GM23338 (cell line): ENCODE data around the gene PNPT1. TPM values are rescaled to one million over a fixed set of nuclear protein-coding genes. Genes with fewer than 3 reads are reported as not detected.

Source experiments
- ATAC-seq: fragments of 200-7000 bp; cut with Tn5 transposase; 3 replicates; pipeline ENCODE4 v1.9.1; 2020
- DNase-seq: peaks from one replicate; pipeline ENCODE4 v3.0.0-alpha.2; 2015; ENCODE audit warnings: low spot score
- H2AFZ ChIP-seq: fragments of 200-600 bp; sonication (generic); 2 replicates; pipeline ENCODE4 v1.8.0; 2016; ENCODE audit warnings: antibody characterized with exemption, mild to moderate bottlenecking, moderate library complexity
- H3F3A ChIP-seq: fragments of 200-600 bp; sonication (generic); replicated peaks from 2 replicates; pipeline ENCODE4 v1.8.0; 2017; ENCODE audit warnings: antibody characterized with exemption, mixed run types, low read depth
- H3K27ac ChIP-seq: fragments of 200-600 bp; sonication (generic); 2 replicates; pipeline ENCODE4 v1.6.1; 2016; ENCODE audit warnings: low read depth
- H3K27me3 ChIP-seq: fragments of 200-600 bp; sonication (generic); 2 replicates; pipeline ENCODE4 v1.8.0; 2016; ENCODE audit warnings: mild to moderate bottlenecking, mixed run types, moderate library complexity; ENCODE audit not compliant: insufficient read depth
- H3K36me3 ChIP-seq: fragments of 200-600 bp; sonication (generic); 2 replicates; pipeline ENCODE4 v1.8.0; 2016; ENCODE audit warnings: mild to moderate bottlenecking; ENCODE audit not compliant: insufficient read depth
- H3K4me1 ChIP-seq: fragments of 200-600 bp; sonication (generic); 2 replicates; pipeline ENCODE4 v1.8.0; 2016; ENCODE audit warnings: mild to moderate bottlenecking, moderate library complexity; ENCODE audit not compliant: insufficient read depth
- H3K4me2 ChIP-seq: fragments of 200-600 bp; sonication (generic); 2 replicates; pipeline ENCODE4 v1.7.1; 2017; ENCODE audit warnings: mixed run types
- H3K4me3 ChIP-seq: fragments of 200-600 bp; sonication (generic); 2 replicates; pipeline ENCODE4 v1.6.1; 2016; ENCODE audit warnings: mixed run types
- H3K79me2 ChIP-seq: fragments of 200-600 bp; sonication (generic); replicated peaks from 2 replicates; pipeline ENCODE4 v1.8.0; 2017; ENCODE audit warnings: mild to moderate bottlenecking; ENCODE audit not compliant: insufficient read depth
- H3K9me2 ChIP-seq: fragments of 200-600 bp; sonication (generic); 2 replicates; pipeline ENCODE4 v1.8.0; 2017; ENCODE audit not compliant: insufficient read depth
- H4K20me1 ChIP-seq: fragments of 200-600 bp; sonication (generic); replicated peaks from 2 replicates; pipeline ENCODE4 v1.8.0; 2017; ENCODE audit warnings: mild to moderate bottlenecking; ENCODE audit not compliant: insufficient read depth
- H3K27ac Mint-ChIP-seq: 2 replicates; pipeline ENCODE4 v1.8.0; 2020; ENCODE audit warnings: inconsistent platforms, mild to moderate bottlenecking, moderate library complexity, mixed read lengths
- H3K27me3 Mint-ChIP-seq: 3 replicates; pipeline ENCODE4 v1.8.0; 2022; ENCODE audit warnings: low read depth, mild to moderate bottlenecking, moderate library complexity, mixed read lengths, inconsistent platforms; ENCODE audit not compliant: insufficient read depth, poor library complexity
- H3K36me3 Mint-ChIP-seq: 3 replicates; pipeline ENCODE4 v1.8.0; 2021; ENCODE audit warnings: low read depth, mild to moderate bottlenecking, inconsistent platforms, moderate library complexity, mixed read lengths
- H3K4me1 Mint-ChIP-seq: 3 replicates; pipeline ENCODE4 v1.8.0; 2020; ENCODE audit warnings: mild to moderate bottlenecking, inconsistent platforms, mixed read lengths
- H3K4me3 Mint-ChIP-seq: 3 replicates; pipeline ENCODE4 v1.8.0; 2021; ENCODE audit warnings: moderate library complexity, mild to moderate bottlenecking, inconsistent platforms, mixed read lengths
- H3K9me3 Mint-ChIP-seq: 3 replicates; pipeline ENCODE4 v1.8.0; 2020; ENCODE audit warnings: moderate library complexity, mild to moderate bottlenecking, inconsistent platforms, mixed read lengths
- EZH2phosphoT487 ChIP-seq: fragments of 200-600 bp; sonication (generic); IDR thresholded peaks from one replicate; pipeline ENCODE4 v1.8.1; 2018; ENCODE audit warnings: antibody characterized with exemption; ENCODE audit not compliant: unreplicated experiment
- STAT1 ChIP-seq: IDR thresholded peaks from one replicate; pipeline ENCODE4 v1.6.1; 2016; ENCODE audit warnings: antibody characterized with exemption; ENCODE audit not compliant: unreplicated experiment
- ZNF331 ChIP-seq: fragments of 250-450 bp; sonication (Bioruptor Pico); IDR thresholded peaks from 2 replicates; pipeline ENCODE4 v1.5.0; 2020; ENCODE audit warnings: low read depth, mild to moderate bottlenecking, moderate library complexity
- polyA plus RNA-seq: library from polyadenylated mRNA; unstranded; fragments of >200 nt; fragmentation: Nextera tagmentation; extraction: Ambion mirVana; gene quantifications from 2 replicates; pipeline ENCODE4 v1.2.1, GENCODE V29; 2016
- total RNA-seq: library from RNA; depleted of rRNA; stranded (reverse); fragments of >200 nt; shearing (Covaris generic); gene quantifications from 2 replicates; pipeline ENCODE4 v1.2.3, GENCODE V29; 2014
- TF ChIP-seq, protein P1 (sequence below), 2 experiments: fragments of 200-600 bp in 1 of 2; sonication (generic) in 1 of 2; conservative IDR thresholded peaks; 2 replicates each; pipeline versions ENCODE4 v1.5.1 to v1.6.1; 2016 to 2017; ENCODE audit warnings: antibody characterized with exemption in 2 of 2, low read depth in 2 of 2, mild to moderate bottlenecking in 2 of 2, moderate library complexity in 1 of 2
- TF ChIP-seq, protein P2 (sequence below): IDR thresholded peaks from one replicate; pipeline ENCODE4 v1.6.1; 2018; ENCODE audit warnings: antibody characterized with exemption; ENCODE audit not compliant: unreplicated experiment
- TF ChIP-seq, protein P3 (sequence below): IDR thresholded peaks from 2 replicates; pipeline ENCODE4 v1.6.1; 2016; ENCODE audit warnings: antibody characterized with exemption

The PNPT1 gene
- total and polyA plus RNA-seq, 2 experiments from 2014 or later: 31.1 to 34.6 TPM

DNA sequence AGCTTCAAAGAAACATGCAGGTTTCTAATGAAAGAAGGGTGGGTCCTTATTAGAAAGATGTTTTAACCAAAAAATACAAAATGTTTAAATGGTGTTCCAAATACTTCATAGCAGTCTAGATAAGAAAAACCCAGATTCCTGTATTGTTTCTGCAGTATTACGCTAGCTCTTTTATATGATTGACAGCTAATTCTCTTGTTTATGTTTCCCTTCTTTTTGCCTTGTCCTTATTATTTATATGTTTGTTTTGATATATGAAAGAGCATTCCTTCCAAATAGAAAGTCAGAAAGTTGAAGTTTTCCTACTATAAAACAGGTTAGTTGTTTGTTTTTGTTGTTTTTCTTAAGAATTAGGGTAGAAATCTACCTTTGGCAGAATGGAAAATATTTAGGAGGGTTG lies 41.1 kb upstream of the PNPT1 start (continued):
- TF ChIP-seq ZNF331 (CRISPR knock-in tag) (no peak), EZH2phosphoT487 (no peak), STAT1 (no peak)

DNA sequence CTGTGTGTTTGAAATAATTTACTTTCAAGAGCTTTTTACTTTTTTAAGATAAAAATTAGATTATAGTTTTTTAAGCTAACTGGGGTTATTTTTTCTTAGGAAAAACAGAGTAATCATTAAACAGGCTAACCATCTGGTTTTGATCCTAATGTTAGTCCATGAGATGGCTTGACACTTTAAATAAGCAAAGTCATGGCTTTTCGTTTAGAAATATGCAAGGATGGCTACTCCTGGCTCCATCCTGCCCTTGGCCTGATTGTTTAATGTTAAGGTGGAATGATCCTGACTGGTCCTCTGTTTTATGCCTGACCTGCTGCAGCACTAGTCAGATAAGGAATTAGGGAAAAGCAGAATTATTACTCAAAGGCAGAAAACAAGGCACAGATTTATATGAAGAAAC lies 39.7 kb upstream of the PNPT1 start:
- H3K4me3 ChIP-seq: no peak overlapping the region
- Mint-ChIP-seq H3K36me3 (no peaks in the 10 kb centered on the region), H3K9me3 (no peaks in the 10 kb centered on the region; the same call in 2 of the 3 replicates), H3K4me1 (no peaks in the 10 kb centered on the region), H3K4me3 (no peak overlapping the region), H3K27me3 (peaks cover 2% of the 10 kb centered on the region), H3K27ac (no peak overlapping the region)
- H3K27ac ChIP-seq: no peak overlapping the region
- no peak overlapping the region for H3K4me2 ChIP-seq
- no peaks in the 10 kb centered on the region for H3K79me2 ChIP-seq
- ATAC-seq: no peak
- no peaks in the 10 kb centered on the region for H3F3A ChIP-seq
- no peak for DNase-seq
- no peaks in the 10 kb centered on the region for H3K36me3 ChIP-seq
- no peaks in the 10 kb centered on the region for H3K4me1 ChIP-seq
- H3K27me3 ChIP-seq: no peaks in the 10 kb centered on the region
- TF ChIP-seq, protein P1, sequence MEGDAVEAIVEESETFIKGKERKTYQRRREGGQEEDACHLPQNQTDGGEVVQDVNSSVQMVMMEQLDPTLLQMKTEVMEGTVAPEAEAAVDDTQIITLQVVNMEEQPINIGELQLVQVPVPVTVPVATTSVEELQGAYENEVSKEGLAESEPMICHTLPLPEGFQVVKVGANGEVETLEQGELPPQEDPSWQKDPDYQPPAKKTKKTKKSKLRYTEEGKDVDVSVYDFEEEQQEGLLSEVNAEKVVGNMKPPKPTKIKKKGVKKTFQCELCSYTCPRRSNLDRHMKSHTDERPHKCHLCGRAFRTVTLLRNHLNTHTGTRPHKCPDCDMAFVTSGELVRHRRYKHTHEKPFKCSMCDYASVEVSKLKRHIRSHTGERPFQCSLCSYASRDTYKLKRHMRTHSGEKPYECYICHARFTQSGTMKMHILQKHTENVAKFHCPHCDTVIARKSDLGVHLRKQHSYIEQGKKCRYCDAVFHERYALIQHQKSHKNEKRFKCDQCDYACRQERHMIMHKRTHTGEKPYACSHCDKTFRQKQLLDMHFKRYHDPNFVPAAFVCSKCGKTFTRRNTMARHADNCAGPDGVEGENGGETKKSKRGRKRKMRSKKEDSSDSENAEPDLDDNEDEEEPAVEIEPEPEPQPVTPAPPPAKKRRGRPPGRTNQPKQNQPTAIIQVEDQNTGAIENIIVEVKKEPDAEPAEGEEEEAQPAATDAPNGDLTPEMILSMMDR (conservative IDR thresholded peaks at IDR 0.05; ENCODE audit: low read depth in 2 of 2): no peak
- H4K20me1 ChIP-seq: no peaks in the 10 kb centered on the region
- no peaks in the 10 kb centered on the region for H3K9me2 ChIP-seq
- H2AFZ ChIP-seq: peak overlapping the region; percentile 3; the same call in 1 of the 2 replicates

DNA sequence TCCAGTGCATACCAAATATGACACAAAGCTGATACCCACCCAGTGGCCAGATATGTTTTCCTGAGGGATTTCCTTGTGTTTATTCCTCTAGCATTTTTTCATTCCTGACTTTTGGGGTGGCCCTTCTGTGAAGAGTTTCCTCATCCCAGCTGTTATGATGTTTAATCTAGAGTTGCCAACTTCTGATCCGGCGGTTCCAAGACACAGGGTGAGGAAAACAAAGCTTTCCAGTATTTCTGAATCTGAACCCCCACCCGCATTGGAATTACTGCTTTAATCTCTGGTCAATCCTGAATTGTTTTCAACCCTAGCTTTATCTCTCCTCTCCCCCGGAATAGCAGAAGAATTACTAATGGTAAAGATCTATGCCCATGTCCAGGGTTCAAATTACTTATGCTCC lies 39.2 kb upstream of the PNPT1 start:
- DNase-seq (no peak), ATAC-seq (no peak)
- no peak overlapping the region; the same call in 1 of the 2 replicates for H2AFZ ChIP-seq
- H3K4me1 ChIP-seq: no peaks in the 10 kb centered on the region
- H3K4me3 Mint-ChIP-seq: no peak overlapping the region
- H3K27ac Mint-ChIP-seq: no peak overlapping the region
- no peaks in the 10 kb centered on the region for H3K4me1 Mint-ChIP-seq
- no peaks in the 10 kb centered on the region for H3K79me2 ChIP-seq
- H3F3A ChIP-seq: no peaks in the 10 kb centered on the region
- no peaks in the 10 kb centered on the region for H3K27me3 ChIP-seq
- H3K4me3 ChIP-seq: no peak overlapping the region
- H4K20me1 ChIP-seq: no peaks in the 10 kb centered on the region
- no peaks in the 10 kb centered on the region for H3K36me3 ChIP-seq
- no peaks in the 10 kb centered on the region; the same call in 2 of the 3 replicates for H3K9me3 Mint-ChIP-seq
- no peak overlapping the region for H3K27ac ChIP-seq
- no peak overlapping the region for H3K4me2 ChIP-seq
- H3K9me2 ChIP-seq: no peaks in the 10 kb centered on the region
- H3K36me3 Mint-ChIP-seq: no peaks in the 10 kb centered on the region
- H3K27me3 Mint-ChIP-seq: peaks cover 2% of the 10 kb centered on the region
- no peak for TF ChIP-seq ZNF331 (CRISPR knock-in tag)
- TF ChIP-seq, protein P2, sequence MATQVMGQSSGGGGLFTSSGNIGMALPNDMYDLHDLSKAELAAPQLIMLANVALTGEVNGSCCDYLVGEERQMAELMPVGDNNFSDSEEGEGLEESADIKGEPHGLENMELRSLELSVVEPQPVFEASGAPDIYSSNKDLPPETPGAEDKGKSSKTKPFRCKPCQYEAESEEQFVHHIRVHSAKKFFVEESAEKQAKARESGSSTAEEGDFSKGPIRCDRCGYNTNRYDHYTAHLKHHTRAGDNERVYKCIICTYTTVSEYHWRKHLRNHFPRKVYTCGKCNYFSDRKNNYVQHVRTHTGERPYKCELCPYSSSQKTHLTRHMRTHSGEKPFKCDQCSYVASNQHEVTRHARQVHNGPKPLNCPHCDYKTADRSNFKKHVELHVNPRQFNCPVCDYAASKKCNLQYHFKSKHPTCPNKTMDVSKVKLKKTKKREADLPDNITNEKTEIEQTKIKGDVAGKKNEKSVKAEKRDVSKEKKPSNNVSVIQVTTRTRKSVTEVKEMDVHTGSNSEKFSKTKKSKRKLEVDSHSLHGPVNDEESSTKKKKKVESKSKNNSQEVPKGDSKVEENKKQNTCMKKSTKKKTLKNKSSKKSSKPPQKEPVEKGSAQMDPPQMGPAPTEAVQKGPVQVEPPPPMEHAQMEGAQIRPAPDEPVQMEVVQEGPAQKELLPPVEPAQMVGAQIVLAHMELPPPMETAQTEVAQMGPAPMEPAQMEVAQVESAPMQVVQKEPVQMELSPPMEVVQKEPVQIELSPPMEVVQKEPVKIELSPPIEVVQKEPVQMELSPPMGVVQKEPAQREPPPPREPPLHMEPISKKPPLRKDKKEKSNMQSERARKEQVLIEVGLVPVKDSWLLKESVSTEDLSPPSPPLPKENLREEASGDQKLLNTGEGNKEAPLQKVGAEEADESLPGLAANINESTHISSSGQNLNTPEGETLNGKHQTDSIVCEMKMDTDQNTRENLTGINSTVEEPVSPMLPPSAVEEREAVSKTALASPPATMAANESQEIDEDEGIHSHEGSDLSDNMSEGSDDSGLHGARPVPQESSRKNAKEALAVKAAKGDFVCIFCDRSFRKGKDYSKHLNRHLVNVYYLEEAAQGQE: no peak
- TF ChIP-seq, protein P3, sequence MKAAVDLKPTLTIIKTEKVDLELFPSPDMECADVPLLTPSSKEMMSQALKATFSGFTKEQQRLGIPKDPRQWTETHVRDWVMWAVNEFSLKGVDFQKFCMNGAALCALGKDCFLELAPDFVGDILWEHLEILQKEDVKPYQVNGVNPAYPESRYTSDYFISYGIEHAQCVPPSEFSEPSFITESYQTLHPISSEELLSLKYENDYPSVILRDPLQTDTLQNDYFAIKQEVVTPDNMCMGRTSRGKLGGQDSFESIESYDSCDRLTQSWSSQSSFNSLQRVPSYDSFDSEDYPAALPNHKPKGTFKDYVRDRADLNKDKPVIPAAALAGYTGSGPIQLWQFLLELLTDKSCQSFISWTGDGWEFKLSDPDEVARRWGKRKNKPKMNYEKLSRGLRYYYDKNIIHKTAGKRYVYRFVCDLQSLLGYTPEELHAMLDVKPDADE: no peak
- TF ChIP-seq, protein P1 (conservative IDR thresholded peaks at IDR 0.05; ENCODE audit: low read depth in 2 of 2): no peak
